Naive thymus-derived CD4-positive, alpha-beta T cell (primary cell): ENCODE measurements around the gene MACROD2. TPM values are rescaled to one million over a fixed set of nuclear protein-coding genes. Genes with fewer than 3 reads are reported as not detected.

Experiments used
- ATAC-seq: fragments of 150-1000 bp; cut with Tn5 transposase; 2 replicates; pipeline ENCODE4 v1.10.0; 2021; ENCODE audit warnings: mild to moderate bottlenecking, moderate library complexity
- CTCF ChIA-PET: fragments of 350-600 bp; sonication (Branson Sonifier 250); formaldehyde crosslinking; loops from one replicate; lab custom pipeline; 2021; ENCODE audit warnings: antibody characterized with exemption; lab: Charles Lee
- POLR2A ChIA-PET: fragments of 350-600 bp; sonication (Branson Sonifier 250); formaldehyde crosslinking; loops from one replicate; lab custom pipeline; 2021; ENCODE audit warnings: antibody characterized with exemption, inconsistent platforms; lab: Charles Lee
- DNase-seq, 9 donors: peaks; one replicate each; pipeline versions ENCODE4 v3.0.0 to v3.0.0-alpha.2; 2020 to 2022; ENCODE audit warnings: mixed read lengths in 1 of 9
- H3K27ac ChIP-seq: one replicate; pipeline ENCODE4 v1.7.0; 2013; ENCODE audit warnings: mild to moderate bottlenecking, low read depth, low read length, moderate library complexity
- H3K27me3 ChIP-seq, 2 donors: one replicate each; pipeline ENCODE4 v1.7.0; 2013; ENCODE audit warnings: low read length in 2 of 2, mild to moderate bottlenecking in 2 of 2, moderate library complexity in 2 of 2; ENCODE audit not compliant: control insufficient read depth in 2 of 2, insufficient read depth in 2 of 2
- H3K36me3 ChIP-seq, 3 experiments: 1 replicate in 2 of 3; 2 replicates in 1 of 3; pipeline ENCODE4 v1.7.0; 2013; ENCODE audit warnings: low read length in 3 of 3, mild to moderate bottlenecking in 3 of 3, moderate library complexity in 1 of 3; ENCODE audit not compliant: insufficient read depth in 3 of 3, control insufficient read depth in 2 of 3
- H3K4me1 ChIP-seq, 2 donors: one replicate each; pipeline ENCODE4 v1.7.0; 2013; ENCODE audit warnings: low read length in 2 of 2, mild to moderate bottlenecking in 2 of 2, moderate library complexity in 1 of 2; ENCODE audit not compliant: control insufficient read depth in 2 of 2, insufficient read depth in 2 of 2
- H3K4me3 ChIP-seq: 2 replicates; pipeline ENCODE4 v1.7.0; 2013; ENCODE audit warnings: mild to moderate bottlenecking, low read length
- H3K9me3 ChIP-seq, 3 experiments: 1 replicate in 2 of 3; 2 replicates in 1 of 3; pipeline ENCODE4 v1.7.0; 2013; ENCODE audit warnings: low read length in 3 of 3; ENCODE audit not compliant: control insufficient read depth in 2 of 3
- H3K27ac Mint-ChIP-seq, 9 donors: one replicate each; pipeline ENCODE4 v1.8.0; 2020 to 2022; ENCODE audit warnings: mixed read lengths in 9 of 9, mild to moderate bottlenecking in 8 of 9, moderate library complexity in 5 of 9, inconsistent platforms in 2 of 9
- H3K27me3 Mint-ChIP-seq, 5 donors: one replicate each; pipeline ENCODE4 v1.8.0; 2021 to 2022; ENCODE audit warnings: mixed read lengths in 5 of 5, mild to moderate bottlenecking in 1 of 5
- H3K36me3 Mint-ChIP-seq, 5 donors: one replicate each; pipeline ENCODE4 v1.8.0; 2020 to 2022; ENCODE audit warnings: mixed read lengths in 5 of 5, mild to moderate bottlenecking in 3 of 5, inconsistent platforms in 1 of 5
- H3K4me1 Mint-ChIP-seq, 7 donors: one replicate each; pipeline ENCODE4 v1.8.0; 2020 to 2022; ENCODE audit warnings: mixed read lengths in 7 of 7, mild to moderate bottlenecking in 3 of 7, inconsistent platforms in 1 of 7
- H3K4me3 Mint-ChIP-seq, 10 donors: one replicate each; pipeline ENCODE4 v1.8.0; 2020 to 2022; ENCODE audit warnings: mild to moderate bottlenecking in 10 of 10, mixed read lengths in 10 of 10, moderate library complexity in 6 of 10, inconsistent platforms in 2 of 10
- H3K9me3 Mint-ChIP-seq, 11 donors: one replicate each; pipeline ENCODE4 v1.8.0; 2020 to 2022; ENCODE audit warnings: mixed read lengths in 11 of 11, mild to moderate bottlenecking in 4 of 11, inconsistent platforms in 1 of 11, moderate library complexity in 1 of 11
- intact Hi-C, 2 donors: fragments of 100-400 bp; cut with micrococcal nuclease; formaldehyde crosslinking; loops; one replicate each; pipeline ENCODE4 v1.15.1; 2023
- polyA plus RNA-seq, 2 donors: library from polyadenylated mRNA; unstranded; fragments of 300-500 nt; fragmentation: Illumina TruSeq; gene quantifications; one replicate each; pipeline ENCODE4 v1.2.3, GENCODE V29; 2021
- total RNA-seq, 6 experiments: library from RNA in 5 of 6; stranded (reverse) in 5 of 6; gene quantifications; 1 replicate in 5 of 6; 2 replicates in 1 of 6; pipeline ENCODE4 v1.2.3 and lab custom pipeline; 2021 to 2026

The MACROD2 gene
- total and polyA plus RNA-seq, 7 experiments from 2014 or later = 0.27 to 0.86 (median 0.34) TPM; not detected in 4

GRCh38 chr20:14882157-14882556, 886.8 kb downstream of the MACROD2 start:
- no peaks in the 10 kb centered on the region for H3K36me3 Mint-ChIP-seq
- Histone ChIP-seq H3K4me3 (no peak overlapping the region), H3K9me3 (no peaks in the 10 kb centered on the region), H3K27me3 (no peaks in the 10 kb centered on the region), H3K36me3 (no peaks in the 10 kb centered on the region), H3K27ac (no peak overlapping the region), H3K4me1 (no peaks in the 10 kb centered on the region)
- intact Hi-C loops = no loop called here
- ATAC-seq (no peak), DNase-seq (no peak)
- no peak overlapping the region for H3K27ac Mint-ChIP-seq
- H3K4me1 Mint-ChIP-seq = no peaks in the 10 kb centered on the region
- no peaks in the 10 kb centered on the region for H3K27me3 Mint-ChIP-seq
- no peak overlapping the region for H3K4me3 Mint-ChIP-seq
- ChIA-PET POLR2A (no interaction called here), CTCF (no interaction called here)
- H3K9me3 Mint-ChIP-seq = peaks cover 1 to 28% (median 7%) of the 10 kb centered on the region in 11 donors

GRCh38 chr20:14882846-14883245, 887.5 kb downstream of the MACROD2 start:
- no peak for DNase-seq
- ATAC-seq = no peak
- H3K9me3 ChIP-seq = no peaks in the 10 kb centered on the region
- no peaks in the 10 kb centered on the region for H3K4me1 ChIP-seq
- Mint-ChIP-seq H3K4me3 (no peak overlapping the region), H3K27me3 (no peaks in the 10 kb centered on the region), H3K27ac (no peak overlapping the region), H3K36me3 (no peaks in the 10 kb centered on the region), H3K4me1 (no peaks in the 10 kb centered on the region), H3K9me3 (peaks cover 1 to 26% (median 7%) of the 10 kb centered on the region in 11 donors)
- H3K4me3 ChIP-seq = no peak overlapping the region
- H3K36me3 ChIP-seq = no peaks in the 10 kb centered on the region
- intact Hi-C loops = no loop called here
- no peaks in the 10 kb centered on the region for H3K27me3 ChIP-seq
- H3K27ac ChIP-seq = no peak overlapping the region
- ChIA-PET CTCF (no interaction called here), POLR2A (no interaction called here)

GRCh38 chr20:14883324-14883723, 888.0 kb downstream of the MACROD2 start:
- CTCF ChIA-PET = no interaction called here

GRCh38 chr20:14885661-14886060, 890.3 kb downstream of the MACROD2 start:
- peaks cover 0 to 32% (median 7%) of the 10 kb centered on the region in 11 donors for H3K9me3 Mint-ChIP-seq
- H3K4me1 ChIP-seq = no peaks in the 10 kb centered on the region
- no peak overlapping the region for H3K4me3 Mint-ChIP-seq
- ChIA-PET CTCF (no interaction called here), POLR2A (no interaction called here)
- no peak for ATAC-seq
- no peaks in the 10 kb centered on the region for H3K4me1 Mint-ChIP-seq
- H3K36me3 ChIP-seq = no peaks in the 10 kb centered on the region
- intact Hi-C loops = no loop called here
- H3K27ac Mint-ChIP-seq = no peak overlapping the region
- H3K27ac ChIP-seq = no peak overlapping the region
- H3K27me3 Mint-ChIP-seq = no peaks in the 10 kb centered on the region
- H3K27me3 ChIP-seq = no peaks in the 10 kb centered on the region
- no peaks in the 10 kb centered on the region for H3K36me3 Mint-ChIP-seq
- no peaks in the 10 kb centered on the region for H3K9me3 ChIP-seq
- no peak overlapping the region for H3K4me3 ChIP-seq
- no peak for DNase-seq

More at GRCh38 chr20:14883324-14883723, 888.0 kb downstream of the MACROD2 start:
- Mint-ChIP-seq H3K4me1 (no peaks in the 10 kb centered on the region), H3K9me3 (peaks cover 1 to 26% (median 7%) of the 10 kb centered on the region in 11 donors), H3K36me3 (no peaks in the 10 kb centered on the region), H3K27me3 (no peaks in the 10 kb centered on the region), H3K27ac (no peak overlapping the region), H3K4me3 (no peak overlapping the region)
- H3K27me3 ChIP-seq = no peaks in the 10 kb centered on the region
- H3K36me3 ChIP-seq = no peaks in the 10 kb centered on the region
- no peak overlapping the region for H3K27ac ChIP-seq
- no peaks in the 10 kb centered on the region for H3K9me3 ChIP-seq
- DNase-seq (no peak), ATAC-seq (no peak)
- POLR2A ChIA-PET = no interaction called here
- H3K4me3 ChIP-seq = no peak overlapping the region
- no peaks in the 10 kb centered on the region for H3K4me1 ChIP-seq
- intact Hi-C loops = no loop called here

GRCh38 chr20:14888134-14888533, 892.8 kb downstream of the MACROD2 start:
- H3K27ac Mint-ChIP-seq = no peak overlapping the region
- H3K4me1 Mint-ChIP-seq = no peaks in the 10 kb centered on the region
- ChIA-PET POLR2A (no interaction called here), CTCF (no interaction called here)
- peaks cover 0 to 37% (median 8%) of the 10 kb centered on the region in 11 donors for H3K9me3 Mint-ChIP-seq
- H3K9me3 ChIP-seq = no peaks in the 10 kb centered on the region
- H3K4me3 ChIP-seq = no peak overlapping the region
- H3K4me3 Mint-ChIP-seq = no peak overlapping the region
- no peaks in the 10 kb centered on the region for H3K27me3 ChIP-seq
- H3K27ac ChIP-seq = no peak overlapping the region
- no peaks in the 10 kb centered on the region for H3K27me3 Mint-ChIP-seq
- no peaks in the 10 kb centered on the region for H3K36me3 Mint-ChIP-seq
- DNase-seq = no peak
- no peak for ATAC-seq
- no peaks in the 10 kb centered on the region for H3K36me3 ChIP-seq
- no peaks in the 10 kb centered on the region for H3K4me1 ChIP-seq
- intact Hi-C loops = no loop called here

DNA sequence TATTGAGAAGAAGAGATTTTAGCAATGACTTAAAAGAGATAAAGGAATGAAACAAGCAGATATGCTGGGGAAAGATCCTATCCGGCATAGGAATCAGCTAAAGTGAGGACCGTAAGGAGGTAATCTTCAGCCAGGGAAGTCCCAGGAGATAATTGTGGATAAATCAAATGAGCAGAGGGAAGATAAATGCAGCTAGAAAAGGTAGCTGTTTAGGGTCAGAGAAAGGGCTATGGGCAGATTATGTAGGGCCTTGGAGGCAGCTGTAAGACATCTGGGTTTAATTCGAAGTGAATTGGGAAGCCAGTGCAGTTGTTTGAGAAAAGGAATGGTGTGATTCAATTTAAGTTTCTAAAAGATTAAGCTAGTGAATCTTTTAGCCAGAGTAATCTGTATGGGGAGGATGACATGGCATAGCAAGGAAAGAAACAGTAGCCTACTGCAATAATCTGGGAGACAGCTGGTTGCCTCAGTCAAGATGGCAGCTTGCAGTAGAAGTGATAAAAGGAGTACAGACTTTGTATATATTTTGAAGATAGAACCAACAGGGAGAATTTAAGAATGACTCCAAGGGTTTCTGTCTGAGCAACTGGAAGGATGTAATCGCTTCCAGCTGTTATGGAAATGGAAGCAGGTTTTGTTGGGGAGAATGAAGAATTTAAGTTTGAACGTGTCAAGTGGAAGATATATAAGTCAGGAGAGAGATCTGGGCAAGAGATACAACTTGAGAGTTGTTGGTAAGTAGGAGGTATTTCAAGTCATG, 894.4 kb downstream of the MACROD2 start:
- ATAC-seq = no peak
- Histone ChIP-seq H3K4me1 (no peaks in the 10 kb centered on the region), H3K9me3 (no peaks in the 10 kb centered on the region), H3K27ac (no peak overlapping the region), H3K4me3 (no peak overlapping the region), H3K36me3 (no peaks in the 10 kb centered on the region), H3K27me3 (no peaks in the 10 kb centered on the region)
- ChIA-PET POLR2A (no interaction called here), CTCF (no interaction called here)
- H3K27me3 Mint-ChIP-seq = no peaks in the 10 kb centered on the region
- H3K9me3 Mint-ChIP-seq = peaks cover 0 to 32% (median 8%) of the 10 kb centered on the region in 11 donors
- H3K27ac Mint-ChIP-seq = no peak overlapping the region
- no peaks in the 10 kb centered on the region for H3K4me1 Mint-ChIP-seq
- intact Hi-C loops = no loop called here
- DNase-seq = no peak
- no peaks in the 10 kb centered on the region for H3K36me3 Mint-ChIP-seq
- H3K4me3 Mint-ChIP-seq = no peak overlapping the region

DNA sequence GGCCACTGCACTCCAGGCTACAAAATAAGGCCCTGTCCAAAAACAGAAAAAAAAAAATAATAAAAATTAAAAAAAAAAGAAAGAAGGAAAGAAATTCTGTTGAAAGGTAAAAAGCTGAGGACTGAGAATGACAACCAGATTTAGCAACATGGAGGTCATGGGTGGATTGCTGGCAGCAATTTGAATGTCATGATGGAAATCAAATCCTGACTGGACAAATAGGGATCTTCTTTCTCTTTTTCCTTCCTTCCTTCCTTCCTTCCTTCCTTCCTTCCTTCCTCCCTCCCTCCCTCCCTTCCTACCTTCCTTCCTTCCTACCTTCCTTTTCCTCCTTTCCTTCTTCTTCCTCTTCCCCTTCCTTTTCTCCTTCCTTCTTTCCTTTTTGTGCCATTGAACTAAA, 895.4 kb downstream of the MACROD2 start:
- POLR2A ChIA-PET = no interaction called here

More for the DNA sequence above, 895.4 kb downstream of the MACROD2 start:
- no peak overlapping the region for H3K27ac Mint-ChIP-seq
- Histone ChIP-seq H3K4me3 (no peak overlapping the region), H3K27ac (no peak overlapping the region), H3K36me3 (no peaks in the 10 kb centered on the region), H3K9me3 (no peaks in the 10 kb centered on the region), H3K27me3 (no peaks in the 10 kb centered on the region), H3K4me1 (no peaks in the 10 kb centered on the region)
- CTCF ChIA-PET = no interaction called here
- H3K9me3 Mint-ChIP-seq = peaks cover 0 to 30% (median 8%) of the 10 kb centered on the region in 11 donors
- H3K36me3 Mint-ChIP-seq = no peaks in the 10 kb centered on the region
- no peak overlapping the region for H3K4me3 Mint-ChIP-seq
- DNase-seq (no peak), ATAC-seq (no peak)
- H3K4me1 Mint-ChIP-seq = no peaks in the 10 kb centered on the region
- H3K27me3 Mint-ChIP-seq = no peaks in the 10 kb centered on the region
- intact Hi-C loops = no loop called here
